HG02642 (cell line): ENCODE results near the gene ST8SIA1.
"Not testable (repeated sequence)": the region's sequence is repeated elsewhere in the genome, so short reads cannot be mapped to it uniquely, and the experiment has no call there.

Experiments
- ATAC-seq: cut with Tn5 transposase; IDR thresholded peaks from one replicate; pipeline ENCODE4 v1.9.1; 2021; ENCODE audit warnings: mild to moderate bottlenecking; ENCODE audit not compliant: unreplicated experiment, poor library complexity

Gene ST8SIA1, protein sequence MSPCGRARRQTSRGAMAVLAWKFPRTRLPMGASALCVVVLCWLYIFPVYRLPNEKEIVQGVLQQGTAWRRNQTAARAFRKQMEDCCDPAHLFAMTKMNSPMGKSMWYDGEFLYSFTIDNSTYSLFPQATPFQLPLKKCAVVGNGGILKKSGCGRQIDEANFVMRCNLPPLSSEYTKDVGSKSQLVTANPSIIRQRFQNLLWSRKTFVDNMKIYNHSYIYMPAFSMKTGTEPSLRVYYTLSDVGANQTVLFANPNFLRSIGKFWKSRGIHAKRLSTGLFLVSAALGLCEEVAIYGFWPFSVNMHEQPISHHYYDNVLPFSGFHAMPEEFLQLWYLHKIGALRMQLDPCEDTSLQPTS

GRCh38 chr12:22334410-22335100 is at the start of gene ST8SIA1:
Gene ST8SIA1, minus strand, starts transcription at chr12:22334707. Its CDS starts 475 bp downstream, at chr12:22334232.
- peak; percentile 11 for ATAC-seq

DNA sequence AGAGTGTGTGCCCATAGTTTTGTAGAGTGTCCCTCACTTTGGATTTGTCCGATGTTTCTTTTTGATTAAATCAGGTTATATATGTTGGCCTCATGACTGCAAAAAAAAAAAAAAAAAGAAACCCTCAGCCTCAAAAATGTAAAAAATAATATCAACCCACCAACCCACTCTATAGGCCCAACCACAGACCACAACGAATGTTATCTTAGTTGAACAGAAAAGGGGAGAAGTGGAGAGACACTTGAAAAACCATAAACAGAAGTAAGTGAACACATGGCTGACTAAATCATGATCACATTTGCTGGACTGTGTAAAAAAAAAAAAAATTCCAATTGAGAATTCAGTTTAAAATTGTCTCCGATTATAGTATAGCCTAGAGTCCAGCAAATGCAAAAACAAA is 45.5 kb upstream of the ST8SIA1 start:
- ATAC-seq: no peak

GRCh38 chr12:22377731-22378496 is 43.4 kb upstream of the ST8SIA1 start:
- no peak for ATAC-seq

DNA sequence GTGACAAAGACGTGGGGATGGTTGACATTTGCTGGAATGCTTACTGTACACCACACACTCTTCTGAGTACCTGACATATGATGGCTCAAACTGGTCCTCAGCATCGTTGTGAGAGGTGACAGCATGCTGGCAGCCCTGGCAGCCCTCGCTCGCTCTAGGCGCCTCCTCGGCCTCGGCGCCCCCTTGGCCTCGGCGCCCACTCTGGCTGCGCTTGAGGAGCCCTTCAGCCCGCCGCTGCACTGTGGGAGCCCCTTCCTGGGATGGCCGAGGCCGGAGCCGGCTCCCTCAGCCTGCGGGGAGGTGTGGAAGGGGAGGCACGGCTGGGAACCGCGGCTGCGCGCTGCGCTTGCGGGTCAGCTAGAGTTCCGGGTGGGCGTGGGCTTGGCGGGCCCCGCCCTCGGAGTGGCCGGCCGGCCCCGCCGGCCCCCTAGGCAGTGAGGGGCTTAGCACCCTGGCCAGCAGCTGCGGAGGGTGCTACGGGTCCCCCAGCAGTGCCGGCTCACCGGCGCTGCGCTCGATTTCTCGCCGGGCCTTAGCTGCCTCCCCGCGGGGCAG is 42.2 kb upstream of the ST8SIA1 start:
- ATAC-seq: not testable (repeated sequence)

GRCh38 chr12:22374508-22374907 is 40.0 kb upstream of the ST8SIA1 start:
- no peak for ATAC-seq

DNA sequence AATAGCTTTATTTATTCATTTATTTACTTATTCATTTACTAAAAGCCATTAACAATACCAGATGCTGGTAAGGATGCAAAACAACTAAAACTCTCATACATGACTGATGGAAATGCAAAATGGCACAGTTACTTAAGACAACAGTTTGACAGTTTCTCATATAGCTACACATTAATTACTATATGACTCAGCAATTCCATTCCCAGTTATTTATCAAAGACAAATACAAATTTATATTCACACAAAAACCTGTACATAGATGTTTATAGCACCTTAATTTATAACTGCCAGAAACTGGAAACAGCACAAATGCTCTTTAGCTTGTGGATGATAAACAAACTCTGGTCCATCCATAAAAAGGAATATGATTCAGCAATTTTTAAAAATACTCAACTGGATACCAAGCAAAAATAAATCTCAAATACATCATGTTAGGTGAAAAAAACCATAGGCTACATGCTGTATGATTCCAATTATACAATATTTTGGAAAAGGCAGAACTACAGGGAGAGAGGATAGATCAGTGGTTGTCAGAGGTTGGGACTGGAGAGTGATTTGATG is 37.9 kb upstream of the ST8SIA1 start:
- no peak for ATAC-seq

- ATAC-seq: no peak
Observed at GRCh38 chr12:22366181-22366580, 31.7 kb upstream of the ST8SIA1 start.

- no peak for ATAC-seq
Observed at GRCh38 chr12:22361785-22362184, 27.3 kb upstream of the ST8SIA1 start.

DNA sequence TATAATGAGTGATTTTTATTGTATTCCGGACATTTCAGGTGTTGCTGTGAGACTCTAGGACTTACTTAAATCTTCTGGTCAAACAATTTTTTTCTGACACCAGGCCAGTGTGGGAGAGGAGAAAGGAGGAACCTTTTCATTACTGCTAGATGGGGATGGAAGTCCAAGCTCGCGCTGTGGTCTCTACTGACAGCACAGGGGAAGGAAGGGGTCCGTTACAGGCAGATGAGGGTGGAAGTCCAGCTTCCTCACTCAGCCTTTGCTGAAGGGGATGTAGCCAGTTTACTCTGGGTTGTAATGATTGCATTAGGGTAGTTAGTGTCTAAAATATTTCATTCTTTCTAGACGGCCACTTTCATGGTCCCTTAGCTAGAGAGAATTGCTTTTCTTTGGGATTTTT is 26.3 kb upstream of the ST8SIA1 start:
- ATAC-seq: no peak

GRCh38 chr12:22357531-22357930 is 23.0 kb upstream of the ST8SIA1 start:
- no peak for ATAC-seq

GRCh38 chr12:22356231-22356630 is 21.7 kb upstream of the ST8SIA1 start:
- ATAC-seq: no peak

GRCh38 chr12:22355011-22355580 is 20.6 kb upstream of the ST8SIA1 start:
- no peak for ATAC-seq

DNA sequence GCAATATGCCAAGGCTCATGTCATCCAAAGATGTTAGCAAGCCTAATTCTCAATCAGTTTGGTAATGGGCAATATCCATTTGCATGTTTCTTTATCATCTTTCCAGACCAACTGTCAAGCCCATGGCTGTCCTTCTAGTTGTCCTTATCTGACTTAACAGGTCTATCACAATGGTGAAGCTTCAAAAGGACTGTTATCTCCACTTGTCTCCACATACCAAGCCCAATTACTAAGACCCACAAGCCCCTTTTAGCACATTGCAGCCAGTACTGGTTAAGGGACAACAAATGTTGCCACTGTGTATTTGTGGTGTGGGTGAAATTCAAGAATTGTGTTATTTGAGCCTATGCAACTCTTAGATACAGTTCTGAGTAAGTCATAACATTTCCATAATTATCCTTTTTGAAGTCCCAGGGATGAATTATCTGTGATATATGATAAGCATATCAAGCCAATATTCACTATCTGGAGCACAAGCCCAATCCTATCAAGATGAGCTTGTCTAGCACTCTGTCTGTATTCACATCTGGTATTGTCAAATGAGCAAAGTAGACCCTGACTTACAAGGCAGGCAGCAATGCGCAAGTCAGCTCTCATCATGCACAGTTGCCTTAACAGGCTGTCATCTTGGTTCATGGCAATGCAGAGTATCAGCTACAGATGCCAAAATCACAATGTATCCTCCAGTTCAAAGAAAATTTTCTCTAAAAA is 19.3 kb upstream of the ST8SIA1 start:
- ATAC-seq: no peak

DNA sequence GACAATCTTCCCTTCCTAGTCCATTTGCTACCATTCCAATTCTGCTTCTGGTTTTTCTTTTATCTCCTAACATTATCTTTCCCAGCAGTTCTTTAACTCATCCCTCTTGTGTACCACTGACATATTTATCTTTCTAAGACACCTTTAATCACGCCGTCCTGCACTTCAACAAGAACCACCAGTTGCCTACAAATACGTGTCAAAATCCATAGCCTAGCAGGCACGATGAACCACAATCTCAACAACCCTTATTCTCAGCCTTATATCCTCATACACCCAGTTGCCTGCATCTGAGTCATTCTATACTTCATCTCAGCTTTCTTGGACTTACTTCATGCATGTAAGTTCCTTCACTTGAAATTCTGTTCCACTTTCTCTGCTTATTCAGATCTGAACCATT is 16.4 kb upstream of the ST8SIA1 start:
- ATAC-seq: no peak

- ATAC-seq: no peak
Observed at GRCh38 chr12:22348208-22348607, 13.7 kb upstream of the ST8SIA1 start.

GRCh38 chr12:22340143-22340542 is 5.6 kb upstream of the ST8SIA1 start:
- no peak for ATAC-seq

- ATAC-seq: no peak
Observed at GRCh38 chr12:22339691-22340090, 5.2 kb upstream of the ST8SIA1 start.

GRCh38 chr12:22335794-22336166 is 1.3 kb upstream of the ST8SIA1 start:
- no peak for ATAC-seq

- no peak for ATAC-seq
Observed at GRCh38 chr12:22333713-22334409, 646 bp downstream of the ST8SIA1 start.
